Fibroblast of lung (primary cell): Measurements from ENCODE around the gene STARD4. TPM values are rescaled to one million over a fixed set of nuclear protein-coding genes. Genes with fewer than 3 reads are reported as not detected.

Experiments used
- DNase-seq, 2 donors: peaks; one replicate each; pipeline versions ENCODE4 v3.0.0 to v3.0.0-alpha.2; 2010; ENCODE audit warnings: low read depth in 2 of 2
- H2AFZ ChIP-seq: 2 replicates; pipeline ENCODE4 v1.5.1; 2012; ENCODE audit warnings: low read length, control low read depth, inconsistent platforms
- H3K27ac ChIP-seq: 2 replicates; pipeline ENCODE4 v1.5.1; 2011; ENCODE audit warnings: low read length, control low read depth; ENCODE audit not compliant: insufficient read depth
- H3K27me3 ChIP-seq: 2 replicates; pipeline ENCODE4 v1.5.1; 2011; ENCODE audit warnings: mild to moderate bottlenecking, low read length; ENCODE audit not compliant: control insufficient read depth, insufficient read depth
- H3K36me3 ChIP-seq: 2 replicates; pipeline ENCODE4 v1.5.1; 2011; ENCODE audit warnings: low read length; ENCODE audit not compliant: control insufficient read depth, insufficient read depth
- H3K4me1 ChIP-seq: 2 replicates; pipeline ENCODE4 v1.5.1; 2011; ENCODE audit warnings: low read length; ENCODE audit not compliant: control insufficient read depth, insufficient read depth; ENCODE audit errors: extremely low read depth
- H3K4me2 ChIP-seq: 2 replicates; pipeline ENCODE4 v1.5.1; 2011; ENCODE audit warnings: low read length, control low read depth; ENCODE audit not compliant: insufficient read depth; ENCODE audit errors: extremely low read depth
- H3K4me3 ChIP-seq, 4 experiments: fragments of 200-600 bp in 1 of 4; sonication (generic) in 1 of 4; replicated peaks in 1 of 4; 2 replicates each; pipeline ENCODE4 v1.5.1; 2011 to 2016; ENCODE audit warnings: low read length in 4 of 4, low read depth in 3 of 4, mild to moderate bottlenecking in 3 of 4, control low read depth in 2 of 4, inconsistent platforms in 1 of 4, mixed read lengths in 1 of 4; ENCODE audit not compliant: insufficient read depth in 1 of 4; ENCODE audit errors: control extremely low read depth in 1 of 4
- H3K79me2 ChIP-seq: 2 replicates; pipeline ENCODE4 v1.5.1; 2012; ENCODE audit warnings: mild to moderate bottlenecking, low read length, inconsistent platforms; ENCODE audit not compliant: control insufficient read depth, insufficient read depth
- H3K9ac ChIP-seq: 2 replicates; pipeline ENCODE4 v1.5.1; 2011; ENCODE audit warnings: mild to moderate bottlenecking, low read length, control low read depth; ENCODE audit not compliant: insufficient read depth
- H3K9me3 ChIP-seq: 2 replicates; pipeline ENCODE4 v1.5.1; 2012; ENCODE audit warnings: low read depth, low read length; ENCODE audit not compliant: control insufficient read depth, insufficient read depth
- H4K20me1 ChIP-seq: 2 replicates; pipeline ENCODE4 v1.5.1; 2011; ENCODE audit warnings: low read length; ENCODE audit not compliant: control insufficient read depth, insufficient read depth; ENCODE audit errors: extremely low read depth
- EZH2 ChIP-seq: IDR thresholded peaks from 2 replicates; pipeline ENCODE4 v1.5.1; 2012; ENCODE audit warnings: low read length, control low read depth, mild to moderate bottlenecking; ENCODE audit errors: missing control alignments
- polyA plus RNA-seq, 2 donors: library from polyadenylated mRNA; depleted of rRNA in 1 of 2; stranded (reverse) in 1 of 2; unstranded in 1 of 2; fragments of >200 nt; gene quantifications; 2 replicates each; pipeline ENCODE4 v1.2.1, GENCODE V29; 2011 to 2012; ENCODE audit warnings: missing spikeins in 1 of 2
- total RNA-seq: library from RNA; depleted of rRNA; stranded (reverse); fragments of >200 nt; gene quantifications from 2 replicates; pipeline ENCODE4 v1.2.1, GENCODE V29; 2014
- TF ChIP-seq, protein P1 (sequence below), 2 donors: IDR thresholded peaks in 1 of 2; conservative IDR thresholded peaks in 1 of 2; 1 replicate in 1 of 2; 2 replicates in 1 of 2; pipeline ENCODE4 v1.5.1; 2011 to 2012; ENCODE audit warnings: low read length in 2 of 2, control low read depth in 1 of 2, inconsistent platforms in 1 of 2, low read depth in 1 of 2, mild to moderate bottlenecking in 1 of 2

The STARD4 gene
- total and polyA plus RNA-seq, 2 donors (not counting 1 experiment from before 2014, with no cell fraction given): 74.6 to 154 TPM

DNA sequence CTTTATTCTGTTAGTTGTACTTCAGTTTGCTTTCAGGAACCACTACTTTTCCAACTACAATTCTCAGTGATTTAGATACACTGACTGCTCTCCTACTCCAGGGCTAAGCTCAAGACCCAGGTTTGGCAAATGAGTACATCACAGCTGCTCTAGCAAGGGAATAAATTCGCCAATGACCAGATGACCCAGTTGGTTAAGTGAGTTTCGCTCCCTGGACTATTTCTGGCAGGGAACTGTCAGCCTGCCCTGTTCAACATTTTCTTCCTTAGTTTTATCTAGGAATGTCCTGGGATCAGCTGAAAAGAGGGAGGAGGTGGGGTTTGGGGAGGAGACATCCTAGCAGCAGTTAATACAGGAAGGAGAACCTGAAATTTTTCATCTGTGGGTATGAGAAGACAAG, 6.4 kb upstream of the STARD4 start:
- Histone ChIP-seq H3K4me2 (no peak overlapping the region), H3K4me1 (peaks cover 2% of the 10 kb centered on the region), H3K27ac (no peak overlapping the region), H2AFZ (no peak overlapping the region), H3K9ac (no peak overlapping the region), H3K9me3 (no peaks in the 10 kb centered on the region), H4K20me1 (no peaks in the 10 kb centered on the region), H3K79me2 (no peaks in the 10 kb centered on the region), H3K27me3 (no peaks in the 10 kb centered on the region), H3K36me3 (no peaks in the 10 kb centered on the region), H3K4me3 (no peak overlapping the region)
- DNase-seq: no peak
- TF ChIP-seq, protein P1, sequence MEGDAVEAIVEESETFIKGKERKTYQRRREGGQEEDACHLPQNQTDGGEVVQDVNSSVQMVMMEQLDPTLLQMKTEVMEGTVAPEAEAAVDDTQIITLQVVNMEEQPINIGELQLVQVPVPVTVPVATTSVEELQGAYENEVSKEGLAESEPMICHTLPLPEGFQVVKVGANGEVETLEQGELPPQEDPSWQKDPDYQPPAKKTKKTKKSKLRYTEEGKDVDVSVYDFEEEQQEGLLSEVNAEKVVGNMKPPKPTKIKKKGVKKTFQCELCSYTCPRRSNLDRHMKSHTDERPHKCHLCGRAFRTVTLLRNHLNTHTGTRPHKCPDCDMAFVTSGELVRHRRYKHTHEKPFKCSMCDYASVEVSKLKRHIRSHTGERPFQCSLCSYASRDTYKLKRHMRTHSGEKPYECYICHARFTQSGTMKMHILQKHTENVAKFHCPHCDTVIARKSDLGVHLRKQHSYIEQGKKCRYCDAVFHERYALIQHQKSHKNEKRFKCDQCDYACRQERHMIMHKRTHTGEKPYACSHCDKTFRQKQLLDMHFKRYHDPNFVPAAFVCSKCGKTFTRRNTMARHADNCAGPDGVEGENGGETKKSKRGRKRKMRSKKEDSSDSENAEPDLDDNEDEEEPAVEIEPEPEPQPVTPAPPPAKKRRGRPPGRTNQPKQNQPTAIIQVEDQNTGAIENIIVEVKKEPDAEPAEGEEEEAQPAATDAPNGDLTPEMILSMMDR (conservative IDR thresholded peaks at IDR 0.05 in 1 of 2, IDR thresholded peaks at IDR 0.05 in 1 of 2; ENCODE audit: low read depth in 1 of 2, low read length in 2 of 2): no peak
- no peak for TF ChIP-seq EZH2

DNA sequence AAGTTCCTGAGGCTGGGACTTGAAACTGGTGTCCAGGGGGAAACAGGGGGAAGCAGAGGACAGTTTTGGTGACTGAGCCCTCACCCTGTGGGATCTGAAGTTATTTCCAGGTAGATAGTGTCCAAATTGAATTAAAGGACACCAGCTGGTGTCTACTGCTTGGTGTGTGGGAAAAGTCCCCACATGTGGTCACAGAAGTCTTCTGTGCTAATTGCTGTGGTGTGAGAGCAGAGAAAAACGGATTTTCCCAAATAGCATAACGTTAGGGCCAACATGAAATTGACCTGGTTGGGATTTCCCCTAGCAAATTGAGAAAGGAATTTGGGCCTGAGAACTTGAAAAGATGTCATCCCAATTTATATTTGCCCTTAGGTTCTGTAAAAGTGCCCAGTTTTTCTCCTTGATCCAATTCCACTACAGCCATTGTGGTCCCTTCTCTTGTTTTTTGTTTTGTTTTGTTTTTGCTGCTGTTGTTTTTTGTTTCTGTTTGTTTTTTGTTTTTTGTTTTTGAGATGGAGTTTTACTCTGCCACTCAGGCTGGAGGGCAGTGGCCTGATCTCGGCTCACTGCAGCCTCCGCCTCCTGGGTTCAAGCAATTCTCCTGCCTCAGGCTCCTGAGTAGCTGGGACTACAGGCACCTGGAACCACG, 5.6 kb upstream of the STARD4 start:
- no peak overlapping the region for H3K4me2 ChIP-seq
- peaks cover 4% of the 10 kb centered on the region for H3K4me1 ChIP-seq
- no peaks in the 10 kb centered on the region for H3K79me2 ChIP-seq
- H3K4me3 ChIP-seq: no peak overlapping the region
- TF ChIP-seq, protein P1 (conservative IDR thresholded peaks at IDR 0.05 in 1 of 2, IDR thresholded peaks at IDR 0.05 in 1 of 2; ENCODE audit: low read depth in 1 of 2, low read length in 2 of 2): no peak
- no peak for TF ChIP-seq EZH2
- H3K9ac ChIP-seq: no peak overlapping the region
- no peaks in the 10 kb centered on the region for H4K20me1 ChIP-seq
- H2AFZ ChIP-seq: no peak overlapping the region
- DNase-seq: no peak
- H3K27me3 ChIP-seq: no peaks in the 10 kb centered on the region
- no peaks in the 10 kb centered on the region for H3K36me3 ChIP-seq
- H3K9me3 ChIP-seq: no peaks in the 10 kb centered on the region
- H3K27ac ChIP-seq: no peak overlapping the region

DNA sequence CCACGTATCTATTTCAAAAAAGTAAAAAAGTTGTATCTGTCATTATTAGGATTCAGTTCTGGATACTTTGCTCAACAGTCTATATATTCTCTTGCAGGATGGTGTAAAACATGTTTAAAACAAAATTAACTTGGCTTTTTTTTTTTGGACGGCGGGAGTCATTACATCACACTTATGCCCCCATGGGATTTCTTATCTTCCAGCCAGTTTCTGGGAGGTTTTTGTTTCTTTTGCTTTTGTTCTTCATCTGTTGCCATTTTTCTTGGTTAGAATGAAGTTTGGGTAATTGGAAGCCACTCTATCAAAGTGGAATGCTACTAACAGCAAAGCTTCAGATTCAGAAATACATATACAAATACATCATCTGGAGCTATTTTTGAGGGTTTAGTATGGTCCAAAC, 1.8 kb upstream of the STARD4 start:
- H3K27me3 ChIP-seq: no peaks in the 10 kb centered on the region
- peaks cover 4% of the 10 kb centered on the region for H3K4me1 ChIP-seq
- no peaks in the 10 kb centered on the region for H3K36me3 ChIP-seq
- H3K4me2 ChIP-seq: peak overlapping the region; percentile 98
- H3K4me3 ChIP-seq: no peak overlapping the region
- no peak overlapping the region for H3K9ac ChIP-seq
- DNase-seq: no peak
- no peak overlapping the region for H3K27ac ChIP-seq
- H2AFZ ChIP-seq: no peak overlapping the region
- TF ChIP-seq EZH2: no peak
- TF ChIP-seq, protein P1 (conservative IDR thresholded peaks at IDR 0.05 in 1 of 2, IDR thresholded peaks at IDR 0.05 in 1 of 2; ENCODE audit: low read depth in 1 of 2, low read length in 2 of 2): no peak
- peaks cover 3% of the 10 kb centered on the region for H4K20me1 ChIP-seq
- H3K9me3 ChIP-seq: no peaks in the 10 kb centered on the region
- peaks cover 33% of the 10 kb centered on the region for H3K79me2 ChIP-seq
